HepG2 (cell line): ENCODE data around the gene SIX4. TPM values are rescaled to one million over a fixed set of nuclear protein-coding genes. Genes with fewer than 3 reads are reported as not detected.

Experiments
- CC2D1A ChIP-seq: sonication (generic); formaldehyde crosslinking; IDR thresholded peaks from 2 replicates; pipeline ENCODE4 v1.8.1; 2023; ENCODE audit warnings: mild to moderate bottlenecking, missing genetic modification reagents
- GFI1 ChIP-seq: sonication (generic); formaldehyde crosslinking; IDR thresholded peaks from 2 replicates; pipeline ENCODE4 v1.5.0; 2020; ENCODE audit warnings: missing genetic modification reagents, mild to moderate bottlenecking, borderline replicate concordance
- HNRNPLL ChIP-seq: fragments of 200-400 bp; formaldehyde crosslinking; IDR thresholded peaks from 2 replicates; pipeline ENCODE4 v1.6.1; 2017; ENCODE audit warnings: mild to moderate bottlenecking, low read depth, low read length; ENCODE audit not compliant: poor library complexity, severe bottlenecking
- MBD4 ChIP-seq: IDR thresholded peaks from 2 replicates; pipeline ENCODE4 v1.6.1; 2012; ENCODE audit warnings: low read length, inconsistent platforms, borderline replicate concordance
- NR2F6 ChIP-seq, 2 experiments: IDR thresholded peaks; 2 replicates each; pipeline ENCODE4 v1.6.1; 2016; ENCODE audit warnings: antibody characterized with exemption in 1 of 2, mild to moderate bottlenecking in 1 of 2
- PCBP2 ChIP-seq: fragments of 200-400 bp; formaldehyde crosslinking; optimal IDR thresholded peaks from 2 replicates; pipeline ENCODE3; 2018; ENCODE audit warnings: low read length, low read depth; ENCODE audit not compliant: poor library complexity, severe bottlenecking
- POLR2AphosphoS2 ChIP-seq: IDR thresholded peaks from 2 replicates; pipeline ENCODE4 v1.6.1; 2011; ENCODE audit warnings: low read depth, low read length, improper control_type of control experiment
- TOPORS ChIP-seq: sonication (generic); formaldehyde crosslinking; IDR thresholded peaks from 2 replicates; pipeline ENCODE4 v1.8.0; 2023; ENCODE audit warnings: mild to moderate bottlenecking, missing genetic modification reagents
- ZFP41 ChIP-seq: sonication (generic); formaldehyde crosslinking; IDR thresholded peaks from 2 replicates; pipeline ENCODE4 v1.4.0; 2020; ENCODE audit warnings: mild to moderate bottlenecking, missing genetic modification reagents, borderline replicate concordance
- ZKSCAN5 ChIP-seq: sonication (generic); formaldehyde crosslinking; IDR thresholded peaks from 2 replicates; pipeline ENCODE4 v1.5.1; 2020; ENCODE audit warnings: mild to moderate bottlenecking, missing genetic modification reagents
- ZNF790 ChIP-seq: sonication (generic); formaldehyde crosslinking; IDR thresholded peaks from 2 replicates; pipeline ENCODE4 v1.8.0; 2022; ENCODE audit warnings: missing genetic modification reagents, mild to moderate bottlenecking, borderline replicate concordance
- polyA plus RNA-seq, 8 experiments: library from polyadenylated mRNA; depleted of rRNA in 3 of 8; stranded (reverse) in 7 of 8; unstranded in 1 of 8; fragments of >200 nt; fragmentation: Illumina TruSeq in 4 of 8; extraction: Trizol in 4 of 8; gene quantifications; 2 replicates each; pipeline versions ENCODE4 v1.2.1 to v1.2.3, GENCODE V29; 2011 to 2016; ENCODE audit warnings: low read depth in 4 of 8, missing spikeins in 1 of 8, mixed read lengths in 1 of 8; ENCODE audit not compliant: insufficient read depth in 1 of 8
- total RNA-seq, 5 experiments: library from RNA; depleted of rRNA; stranded (reverse); fragments of >200 nt; fragmentation: Illumina TruSeq; extraction: Trizol; gene quantifications; 2 replicates each; pipeline ENCODE4 v1.2.3, GENCODE V29; 2016; ENCODE audit warnings: low read depth in 1 of 5
- TF ChIP-seq, protein P1 (sequence below), 2 experiments: sonication (generic) in 1 of 2; formaldehyde crosslinking in 1 of 2; IDR thresholded peaks; 2 replicates each; pipeline versions ENCODE4 v1.5.1 to v1.6.1; 2011 to 2020; ENCODE audit warnings: borderline replicate concordance in 1 of 2, low read depth in 1 of 2, low read length in 1 of 2, mild to moderate bottlenecking in 1 of 2, missing genetic modification reagents in 1 of 2, moderate library complexity in 1 of 2
- TF ChIP-seq, protein P2 (sequence below): sonication (generic); formaldehyde crosslinking; IDR thresholded peaks from 2 replicates; pipeline ENCODE4 v1.4.0; 2020; ENCODE audit warnings: missing genetic modification reagents, borderline replicate concordance

The SIX4 gene
- total and polyA plus RNA-seq, 2 of the 13 experiments (the other 11 are each of a cell fraction or from before 2014, with no cell fraction given): 5.0 to 6.0 TPM

DNA sequence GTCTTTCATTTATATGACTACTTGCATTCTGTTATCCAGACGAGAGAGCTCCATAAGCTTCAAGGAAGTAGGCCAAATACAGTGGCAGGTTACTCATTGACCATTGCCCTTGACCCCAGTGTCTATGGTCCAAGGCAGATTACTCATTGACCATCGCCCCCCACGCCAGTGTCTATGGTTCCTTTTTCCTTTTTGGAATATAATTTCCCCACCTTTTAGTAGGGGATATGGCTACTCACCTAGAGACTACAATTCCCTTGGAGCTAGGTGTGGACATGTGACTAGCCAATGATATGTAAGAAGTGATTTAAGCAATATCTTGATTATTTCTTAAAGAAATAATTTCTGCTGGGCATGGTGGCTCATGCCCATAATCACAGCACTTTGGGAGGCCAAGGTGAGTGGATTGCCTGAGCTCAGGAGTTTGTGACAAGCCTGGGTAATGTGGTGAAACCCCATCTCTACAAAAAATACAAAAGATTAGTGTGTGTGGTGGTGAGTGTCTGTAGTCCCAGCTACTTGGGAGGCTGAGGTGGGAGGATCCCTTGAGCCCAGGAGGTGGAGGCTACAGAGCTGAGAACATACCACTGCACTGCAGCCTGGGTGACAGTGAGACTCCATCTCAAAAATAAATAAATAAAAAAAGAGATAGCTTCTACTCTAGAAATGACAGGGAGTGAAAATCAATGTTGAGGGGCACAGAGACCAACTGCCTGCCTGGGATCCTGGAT lies 32.6 kb downstream of the SIX4 start (continued):
- TF ChIP-seq, protein P1, sequence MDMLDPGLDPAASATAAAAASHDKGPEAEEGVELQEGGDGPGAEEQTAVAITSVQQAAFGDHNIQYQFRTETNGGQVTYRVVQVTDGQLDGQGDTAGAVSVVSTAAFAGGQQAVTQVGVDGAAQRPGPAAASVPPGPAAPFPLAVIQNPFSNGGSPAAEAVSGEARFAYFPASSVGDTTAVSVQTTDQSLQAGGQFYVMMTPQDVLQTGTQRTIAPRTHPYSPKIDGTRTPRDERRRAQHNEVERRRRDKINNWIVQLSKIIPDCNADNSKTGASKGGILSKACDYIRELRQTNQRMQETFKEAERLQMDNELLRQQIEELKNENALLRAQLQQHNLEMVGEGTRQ (IDR thresholded peaks at IDR 0.05; ENCODE audit: low read depth, low read length): no peak
- TF ChIP-seq, protein P1 (CRISPR knock-in tag; IDR thresholded peaks at IDR 0.05; ENCODE audit: borderline replicate concordance): peak; percentile 52; the same call in 1 of the 2 replicates
- TF ChIP-seq GFI1: 0 out of 2 replicates have a peak, but pooled peaks have one; percentile 21
- peak; percentile 94 for TF ChIP-seq NR2F6 (IDR thresholded peaks at IDR 0.05)
- peak; percentile 94 for TF ChIP-seq NR2F6 (CRISPR knock-in tag; IDR thresholded peaks at IDR 0.05)
- no peak for TF ChIP-seq CC2D1A (CRISPR knock-in tag)
- no peak for TF ChIP-seq ZFP41 (CRISPR knock-in tag)
- TF ChIP-seq ZNF790 (CRISPR knock-in tag): no peak
- TF ChIP-seq, protein P2, sequence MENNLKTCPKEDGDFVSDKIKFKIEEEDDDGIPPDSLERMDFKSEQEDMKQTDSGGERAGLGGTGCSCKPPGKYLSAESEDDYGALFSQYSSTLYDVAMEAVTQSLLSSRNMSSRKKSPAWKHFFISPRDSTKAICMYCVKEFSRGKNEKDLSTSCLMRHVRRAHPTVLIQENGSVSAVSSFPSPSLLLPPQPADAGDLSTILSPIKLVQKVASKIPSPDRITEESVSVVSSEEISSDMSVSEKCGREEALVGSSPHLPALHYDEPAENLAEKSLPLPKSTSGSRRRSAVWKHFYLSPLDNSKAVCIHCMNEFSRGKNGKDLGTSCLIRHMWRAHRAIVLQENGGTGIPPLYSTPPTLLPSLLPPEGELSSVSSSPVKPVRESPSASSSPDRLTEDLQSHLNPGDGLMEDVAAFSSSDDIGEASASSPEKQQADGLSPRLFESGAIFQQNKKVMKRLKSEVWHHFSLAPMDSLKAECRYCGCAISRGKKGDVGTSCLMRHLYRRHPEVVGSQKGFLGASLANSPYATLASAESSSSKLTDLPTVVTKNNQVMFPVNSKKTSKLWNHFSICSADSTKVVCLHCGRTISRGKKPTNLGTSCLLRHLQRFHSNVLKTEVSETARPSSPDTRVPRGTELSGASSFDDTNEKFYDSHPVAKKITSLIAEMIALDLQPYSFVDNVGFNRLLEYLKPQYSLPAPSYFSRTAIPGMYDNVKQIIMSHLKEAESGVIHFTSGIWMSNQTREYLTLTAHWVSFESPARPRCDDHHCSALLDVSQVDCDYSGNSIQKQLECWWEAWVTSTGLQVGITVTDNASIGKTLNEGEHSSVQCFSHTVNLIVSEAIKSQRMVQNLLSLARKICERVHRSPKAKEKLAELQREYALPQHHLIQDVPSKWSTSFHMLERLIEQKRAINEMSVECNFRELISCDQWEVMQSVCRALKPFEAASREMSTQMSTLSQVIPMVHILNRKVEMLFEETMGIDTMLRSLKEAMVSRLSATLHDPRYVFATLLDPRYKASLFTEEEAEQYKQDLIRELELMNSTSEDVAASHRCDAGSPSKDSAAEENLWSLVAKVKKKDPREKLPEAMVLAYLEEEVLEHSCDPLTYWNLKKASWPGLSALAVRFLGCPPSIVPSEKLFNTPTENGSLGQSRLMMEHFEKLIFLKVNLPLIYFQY (CRISPR knock-in tag): no peak
- no peak for TF ChIP-seq PCBP2
- TF ChIP-seq POLR2AphosphoS2: no peak
- TF ChIP-seq ZKSCAN5 (CRISPR knock-in tag): no peak
- no peak for TF ChIP-seq HNRNPLL
- no peak for TF ChIP-seq MBD4
- TF ChIP-seq TOPORS (CRISPR knock-in tag): no peak
